Measurements from ENCODE around the gene FCAR.
"Not testable (repeated sequence)": the region's sequence is repeated elsewhere in the genome, so short reads cannot be mapped to it uniquely, and the experiment has no call there.

- not testable (repeated sequence) for TF ChIP-seq POLR2AphosphoS5 (IDR thresholded peaks at IDR 0.05; ENCODE audit: borderline replicate concordance, low read depth, low read length); EZH2 (IDR thresholded peaks at IDR 0.05); FOXP2 (optimal IDR thresholded peaks at IDR 0.05; ENCODE audit: control extremely low read depth, extremely low read length, insufficient read depth)
Observed at GRCh38 chr19:54907899-54908298, 33.9 kb downstream of the FCAR start.

Measured in SK-N-MC (cell line).